Ascending aorta (tissue), 2 donors: Measurements from ENCODE around the gene HERC3. TPM values are rescaled to one million over a fixed set of nuclear protein-coding genes. Genes with fewer than 3 reads are reported as not detected.

Experiments used
- DNase-seq, 2 donors: peaks; one replicate each; pipeline ENCODE4 v3.0.0-alpha.2; 2019; ENCODE audit warnings: low spot score in 2 of 2
- H3K27ac ChIP-seq, 2 donors: fragments of 200-600 bp; sonication (generic); one replicate each; pipeline ENCODE4 v1.5.1; 2016 to 2017; ENCODE audit warnings: mild to moderate bottlenecking in 1 of 2
- H3K27me3 ChIP-seq: fragments of 200-600 bp; sonication (generic); one replicate; pipeline ENCODE4 v1.5.1; 2017
- H3K36me3 ChIP-seq, 2 donors: fragments of 200-600 bp; sonication (generic); one replicate each; pipeline ENCODE4 v1.5.1; 2016
- H3K4me1 ChIP-seq, 2 donors: fragments of 200-600 bp; sonication (generic); one replicate each; pipeline ENCODE4 v1.5.1; 2016 to 2017; ENCODE audit warnings: mild to moderate bottlenecking in 1 of 2
- H3K4me3 ChIP-seq, 2 donors: fragments of 200-600 bp; sonication (generic); one replicate each; pipeline ENCODE4 v1.5.1; 2016 to 2017; ENCODE audit warnings: mild to moderate bottlenecking in 1 of 2
- H3K9me3 ChIP-seq, 2 donors: fragments of 200-600 bp; sonication (generic); one replicate each; pipeline ENCODE4 v1.5.1; 2016
- CTCF ChIP-seq, 3 experiments: fragments of 200-600 bp in 2 of 3; fragments of 450-650 bp in 1 of 3; sonication (generic) in 2 of 3; IDR thresholded peaks; one replicate each; pipeline ENCODE4 v1.5.1; 2016 to 2019; ENCODE audit warnings: antibody characterized with exemption in 3 of 3, mild to moderate bottlenecking in 1 of 3, moderate library complexity in 1 of 3
- intact Hi-C: fragments of 100-400 bp; cut with DNase I; formaldehyde crosslinking; loops from one replicate; pipeline ENCODE4 v1.15.1; 2023
- total RNA-seq: library from RNA; depleted of rRNA; stranded (reverse); fragments of >200 nt; gene quantifications from one replicate; pipeline ENCODE4 v1.1.0, GENCODE V29; 2016

Gene HERC3
- total RNA-seq, 1 donor from 2014 or later = 16.2 TPM

- Histone ChIP-seq H3K4me3 (no peak overlapping the region), H3K27ac (no peak overlapping the region), H3K4me1 (no peaks in the 10 kb centered on the region), H3K9me3 (no peaks in the 10 kb centered on the region), H3K36me3 (peaks cover 32 to 33% of the 10 kb centered on the region in 2 donors), H3K27me3 (no peaks in the 10 kb centered on the region)
- intact Hi-C loops = loop anchor here (10.0 kb wide), 1 partner anchor 350 kb away; no protein-coding TSS in a partner anchor
- DNase-seq = no peak
- no peak for TF ChIP-seq CTCF (IDR thresholded peaks at IDR 0.05)
Measured at GRCh38 chr4:88674565-88674964, 82.3 kb downstream of the HERC3 start.

- H3K27ac ChIP-seq = no peak overlapping the region
- no peak for TF ChIP-seq CTCF (IDR thresholded peaks at IDR 0.05)
- no peaks in the 10 kb centered on the region for H3K4me1 ChIP-seq
- intact Hi-C loops = loop anchor here (10.0 kb wide), 1 partner anchor 350 kb away; no protein-coding TSS in a partner anchor
- DNase-seq = no peak
- no peak overlapping the region for H3K4me3 ChIP-seq
- no peaks in the 10 kb centered on the region for H3K27me3 ChIP-seq
- H3K9me3 ChIP-seq = no peaks in the 10 kb centered on the region
- H3K36me3 ChIP-seq = peaks cover 31 to 33% of the 10 kb centered on the region in 2 donors
Measured at GRCh38 chr4:88674979-88675378, 82.7 kb downstream of the HERC3 start.

DNA sequence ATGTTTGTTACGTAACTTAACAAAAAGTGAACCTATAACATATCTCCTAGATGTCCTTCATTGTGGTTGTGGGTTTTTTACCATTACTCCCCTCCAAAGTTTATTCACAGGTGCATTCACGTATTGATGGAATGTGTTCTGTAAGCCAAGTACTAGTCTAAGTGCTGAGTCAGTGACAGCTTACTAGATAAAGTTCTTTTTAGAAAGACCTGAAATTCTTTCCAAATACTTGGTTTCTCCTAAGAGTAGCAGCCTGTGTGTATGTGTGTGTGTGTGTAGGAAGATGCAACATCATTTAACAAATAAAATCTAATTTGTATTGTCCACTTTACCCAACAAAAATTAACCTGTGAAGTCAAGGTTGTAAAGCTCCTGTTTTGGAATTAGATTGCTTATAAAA is 83.3 kb downstream of the HERC3 start:
- no peak overlapping the region for H3K4me3 ChIP-seq
- no peaks in the 10 kb centered on the region for H3K4me1 ChIP-seq
- H3K27ac ChIP-seq = no peak overlapping the region
- no peaks in the 10 kb centered on the region for H3K9me3 ChIP-seq
- intact Hi-C loops = loop anchor here (10.0 kb wide), 1 partner anchor 349 kb away; no protein-coding TSS in a partner anchor
- H3K27me3 ChIP-seq = no peaks in the 10 kb centered on the region
- peaks cover 29 to 33% of the 10 kb centered on the region in 2 donors for H3K36me3 ChIP-seq
- DNase-seq = no peak
- TF ChIP-seq CTCF (IDR thresholded peaks at IDR 0.05) = no peak

DNA sequence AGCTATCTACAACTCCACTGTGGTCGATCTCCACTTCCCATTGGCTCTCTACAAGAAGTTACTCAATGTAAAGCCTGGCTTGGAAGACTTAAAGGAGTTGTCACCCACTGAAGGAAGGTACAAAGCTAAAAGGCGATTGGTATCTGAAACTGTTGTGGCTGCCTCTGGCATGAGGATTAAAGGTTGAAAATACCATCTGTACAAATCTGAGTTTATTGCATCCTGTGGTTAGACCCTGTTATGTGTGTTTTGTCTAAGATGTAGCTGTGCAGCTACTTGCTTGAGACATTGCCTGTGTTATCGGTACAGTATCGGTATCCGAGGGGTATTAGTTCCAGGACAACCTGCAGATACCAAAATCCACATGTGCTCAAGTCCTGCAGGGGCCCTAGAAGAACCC is 88.9 kb downstream of the HERC3 start:
- DNase-seq = no peak
- no peaks in the 10 kb centered on the region for H3K9me3 ChIP-seq
- H3K27me3 ChIP-seq = no peaks in the 10 kb centered on the region
- no peaks in the 10 kb centered on the region for H3K4me1 ChIP-seq
- no peak overlapping the region for H3K27ac ChIP-seq
- peaks cover 38 to 49% of the 10 kb centered on the region in 2 donors for H3K36me3 ChIP-seq
- intact Hi-C loops = no loop called here
- no peak for TF ChIP-seq CTCF (IDR thresholded peaks at IDR 0.05)
- no peak overlapping the region for H3K4me3 ChIP-seq

GRCh38 chr4:88690355-88690754 is 98.1 kb downstream of the HERC3 start:
- intact Hi-C loops = no loop called here
- Histone ChIP-seq H3K4me3 (no peak overlapping the region), H3K9me3 (no peaks in the 10 kb centered on the region), H3K4me1 (no peaks in the 10 kb centered on the region), H3K36me3 (peaks cover 16 to 19% of the 10 kb centered on the region in 2 donors), H3K27me3 (no peaks in the 10 kb centered on the region), H3K27ac (no peak overlapping the region)
- no peak for DNase-seq
- no peak for TF ChIP-seq CTCF (IDR thresholded peaks at IDR 0.05)

GRCh38 chr4:88693792-88694191 is 101.5 kb downstream of the HERC3 start:
- H3K27me3 ChIP-seq = no peaks in the 10 kb centered on the region
- H3K4me3 ChIP-seq = no peak overlapping the region
- no peaks in the 10 kb centered on the region for H3K4me1 ChIP-seq
- peaks cover 3 to 13% of the 10 kb centered on the region in 2 donors for H3K36me3 ChIP-seq
- intact Hi-C loops = no loop called here
- no peak for DNase-seq
- H3K9me3 ChIP-seq = no peaks in the 10 kb centered on the region
- no peak overlapping the region for H3K27ac ChIP-seq
- no peak for TF ChIP-seq CTCF (IDR thresholded peaks at IDR 0.05)
